ENCODE measurements around the gene ZFPM1.

Gene ZFPM1

GRCh38 chr16:88460496-88461330, 7.6 kb downstream of the ZFPM1 start:
- TF ChIP-seq ZNF565 (CRISPR knock-in tag; conservative IDR thresholded peaks at IDR 0.05; ENCODE audit: low read depth): no peak
- no peak for TF ChIP-seq CSDC2 (CRISPR knock-in tag; IDR thresholded peaks at IDR 0.05)
- ATAC-seq: no peak

DNA sequence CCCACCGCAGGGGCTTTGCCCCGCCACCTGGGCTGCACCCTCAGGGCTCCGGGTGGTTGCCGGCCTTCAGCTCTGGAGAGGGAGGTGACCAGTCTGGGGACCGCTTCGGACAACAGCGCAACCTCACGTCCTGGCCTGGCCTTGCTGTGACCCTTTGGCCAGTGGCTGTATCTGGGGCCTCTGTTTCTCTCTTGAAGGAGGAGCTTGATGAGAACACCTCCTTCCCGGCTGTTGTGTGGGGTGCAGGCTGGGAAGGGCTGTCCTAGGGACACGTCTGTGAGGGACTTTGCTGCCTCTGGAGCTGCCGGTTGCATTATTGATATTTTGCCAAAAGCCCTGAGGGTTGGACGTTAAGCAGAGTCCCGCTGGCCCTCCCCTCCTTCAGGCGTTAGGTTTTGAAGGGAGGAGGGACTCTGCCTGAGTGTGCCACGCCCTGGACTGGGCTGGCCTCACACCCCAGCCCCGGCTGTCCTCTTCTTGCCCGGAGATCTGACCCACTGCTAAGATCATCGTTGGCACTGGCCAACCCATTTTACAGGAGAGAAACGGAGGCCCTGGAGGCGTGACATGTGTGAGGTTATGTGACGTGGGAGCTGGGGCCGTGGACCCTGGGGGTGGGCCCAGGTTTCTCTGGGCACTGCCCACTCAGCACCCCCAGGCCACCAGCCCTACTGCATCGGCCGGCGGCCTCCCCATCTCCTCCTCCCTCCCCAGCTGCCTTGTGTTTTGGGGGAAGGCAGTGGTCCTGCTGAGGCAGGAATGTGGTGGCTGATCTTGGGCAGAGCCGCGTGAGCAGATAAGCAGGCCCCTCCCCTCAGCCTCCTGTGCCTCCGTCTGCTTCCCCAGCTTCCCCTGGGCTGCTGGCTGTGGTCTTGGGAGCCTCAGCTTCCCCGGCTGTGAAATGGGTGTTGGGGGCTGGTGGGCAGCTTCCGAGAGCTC, 8.5 kb downstream of the ZFPM1 start:
- no peak for ATAC-seq
- TF ChIP-seq, protein P1, sequence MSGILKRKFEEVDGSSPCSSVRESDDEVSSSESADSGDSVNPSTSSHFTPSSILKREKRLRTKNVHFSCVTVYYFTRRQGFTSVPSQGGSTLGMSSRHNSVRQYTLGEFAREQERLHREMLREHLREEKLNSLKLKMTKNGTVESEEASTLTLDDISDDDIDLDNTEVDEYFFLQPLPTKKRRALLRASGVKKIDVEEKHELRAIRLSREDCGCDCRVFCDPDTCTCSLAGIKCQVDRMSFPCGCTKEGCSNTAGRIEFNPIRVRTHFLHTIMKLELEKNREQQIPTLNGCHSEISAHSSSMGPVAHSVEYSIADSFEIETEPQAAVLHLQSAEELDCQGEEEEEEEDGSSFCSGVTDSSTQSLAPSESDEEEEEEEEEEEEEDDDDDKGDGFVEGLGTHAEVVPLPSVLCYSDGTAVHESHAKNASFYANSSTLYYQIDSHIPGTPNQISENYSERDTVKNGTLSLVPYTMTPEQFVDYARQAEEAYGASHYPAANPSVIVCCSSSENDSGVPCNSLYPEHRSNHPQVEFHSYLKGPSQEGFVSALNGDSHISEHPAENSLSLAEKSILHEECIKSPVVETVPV (CRISPR knock-in tag; IDR thresholded peaks at IDR 0.05): no peak

DNA sequence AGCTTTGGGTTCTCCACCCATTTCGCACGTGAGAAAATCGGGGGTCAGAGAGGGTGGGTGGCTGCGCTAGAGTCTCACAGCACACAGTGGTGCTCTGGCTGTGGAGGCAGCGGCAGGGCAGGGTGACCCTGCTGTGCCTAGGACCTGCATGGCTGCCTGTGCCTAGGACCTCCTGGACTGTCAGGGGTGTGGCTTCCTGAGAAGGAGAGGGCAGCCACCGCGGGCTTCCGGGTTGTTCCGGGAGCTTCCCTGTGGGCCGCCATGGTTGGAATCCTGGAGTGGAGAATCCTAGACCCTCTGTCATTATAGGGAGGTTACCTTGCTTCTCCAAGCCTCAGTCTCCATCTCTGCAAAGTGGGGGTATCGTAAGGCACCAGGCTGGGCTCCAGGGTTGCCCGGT, 9.3 kb downstream of the ZFPM1 start:
- no peak for ATAC-seq
- TF ChIP-seq ESRRG (CRISPR knock-in tag; IDR thresholded peaks at IDR 0.05): no peak
- TF ChIP-seq, protein P1 (CRISPR knock-in tag; IDR thresholded peaks at IDR 0.05): no peak
- no peak for TF ChIP-seq TOX (CRISPR knock-in tag; IDR thresholded peaks at IDR 0.05; ENCODE audit: borderline replicate concordance)
- no peak for TF ChIP-seq RARB (CRISPR knock-in tag; IDR thresholded peaks at IDR 0.05)
- TF ChIP-seq, protein P2, sequence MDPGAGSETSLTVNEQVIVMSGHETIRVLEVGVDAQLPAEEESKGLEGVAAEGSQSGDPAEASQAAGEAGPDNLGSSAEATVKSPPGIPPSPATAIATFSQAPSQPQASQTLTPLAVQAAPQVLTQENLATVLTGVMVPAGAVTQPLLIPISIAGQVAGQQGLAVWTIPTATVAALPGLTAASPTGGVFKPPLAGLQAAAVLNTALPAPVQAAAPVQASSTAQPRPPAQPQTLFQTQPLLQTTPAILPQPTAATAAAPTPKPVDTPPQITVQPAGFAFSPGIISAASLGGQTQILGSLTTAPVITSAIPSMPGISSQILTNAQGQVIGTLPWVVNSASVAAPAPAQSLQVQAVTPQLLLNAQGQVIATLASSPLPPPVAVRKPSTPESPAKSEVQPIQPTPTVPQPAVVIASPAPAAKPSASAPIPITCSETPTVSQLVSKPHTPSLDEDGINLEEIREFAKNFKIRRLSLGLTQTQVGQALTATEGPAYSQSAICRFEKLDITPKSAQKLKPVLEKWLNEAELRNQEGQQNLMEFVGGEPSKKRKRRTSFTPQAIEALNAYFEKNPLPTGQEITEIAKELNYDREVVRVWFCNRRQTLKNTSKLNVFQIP (CRISPR knock-in tag; IDR thresholded peaks at IDR 0.05; ENCODE audit: borderline replicate concordance, low read depth): no peak
- no peak for TF ChIP-seq OSR1 (CRISPR knock-in tag; IDR thresholded peaks at IDR 0.05)
- TF ChIP-seq GLIS3 (CRISPR knock-in tag; IDR thresholded peaks at IDR 0.05): no peak

- ATAC-seq: no peak
- no peak for TF ChIP-seq TCF4 (CRISPR knock-in tag; IDR thresholded peaks at IDR 0.05; ENCODE audit: borderline replicate concordance)
- TF ChIP-seq ARNTL (CRISPR knock-in tag; IDR thresholded peaks at IDR 0.05; ENCODE audit: borderline replicate concordance, low read depth): no peak
- no peak for TF ChIP-seq GLIS3 (CRISPR knock-in tag; IDR thresholded peaks at IDR 0.05)
- TF ChIP-seq ZNF8 (CRISPR knock-in tag; IDR thresholded peaks at IDR 0.05): no peak
- no peak for TF ChIP-seq ZNF70 (CRISPR knock-in tag; IDR thresholded peaks at IDR 0.05)
- TF ChIP-seq, protein P1 (CRISPR knock-in tag; IDR thresholded peaks at IDR 0.05): no peak
- TF ChIP-seq ZC3H10 (CRISPR knock-in tag; IDR thresholded peaks at IDR 0.05): no peak
- TF ChIP-seq RARB (CRISPR knock-in tag; IDR thresholded peaks at IDR 0.05): no peak
- no peak for TF ChIP-seq ZNF565 (CRISPR knock-in tag; conservative IDR thresholded peaks at IDR 0.05; ENCODE audit: low read depth)
- no peak for TF ChIP-seq ZFP3 (CRISPR knock-in tag; IDR thresholded peaks at IDR 0.05)
- no peak for TF ChIP-seq SNAI2 (CRISPR knock-in tag; IDR thresholded peaks at IDR 0.05)
- no peak for TF ChIP-seq OSR1 (CRISPR knock-in tag; IDR thresholded peaks at IDR 0.05)
- no peak for TF ChIP-seq ESRRG (CRISPR knock-in tag; IDR thresholded peaks at IDR 0.05)
- TF ChIP-seq PPARA (CRISPR knock-in tag; IDR thresholded peaks at IDR 0.05; ENCODE audit: borderline replicate concordance): no peak
- no peak for TF ChIP-seq ISL1 (CRISPR knock-in tag; IDR thresholded peaks at IDR 0.05)
- no peak for TF ChIP-seq BACH2 (CRISPR knock-in tag; IDR thresholded peaks at IDR 0.05; ENCODE audit: borderline replicate concordance)
- TF ChIP-seq, protein P3, sequence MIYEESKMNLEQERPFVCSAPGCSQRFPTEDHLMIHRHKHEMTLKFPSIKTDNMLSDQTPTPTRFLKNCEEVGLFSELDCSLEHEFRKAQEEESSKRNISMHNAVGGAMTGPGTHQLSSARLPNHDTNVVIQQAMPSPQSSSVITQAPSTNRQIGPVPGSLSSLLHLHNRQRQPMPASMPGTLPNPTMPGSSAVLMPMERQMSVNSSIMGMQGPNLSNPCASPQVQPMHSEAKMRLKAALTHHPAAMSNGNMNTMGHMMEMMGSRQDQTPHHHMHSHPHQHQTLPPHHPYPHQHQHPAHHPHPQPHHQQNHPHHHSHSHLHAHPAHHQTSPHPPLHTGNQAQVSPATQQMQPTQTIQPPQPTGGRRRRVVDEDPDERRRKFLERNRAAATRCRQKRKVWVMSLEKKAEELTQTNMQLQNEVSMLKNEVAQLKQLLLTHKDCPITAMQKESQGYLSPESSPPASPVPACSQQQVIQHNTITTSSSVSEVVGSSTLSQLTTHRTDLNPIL (CRISPR knock-in tag; IDR thresholded peaks at IDR 0.05; ENCODE audit: low read depth): no peak
- TF ChIP-seq TOX (CRISPR knock-in tag; IDR thresholded peaks at IDR 0.05; ENCODE audit: borderline replicate concordance): no peak
- TF ChIP-seq TSHZ2 (CRISPR knock-in tag; IDR thresholded peaks at IDR 0.05): no peak
These were observed 10.3 kb downstream of the ZFPM1 start for GRCh38 chr16:88463411-88463810.
